B cell (primary cell): ENCODE measurements around the gene NDRG2. TPM values are rescaled to one million over a fixed set of nuclear protein-coding genes. Genes with fewer than 3 reads are reported as not detected.

Source experiments
- ATAC-seq: fragments of 200-7000 bp; cut with Tn5 transposase; one replicate; pipeline ENCODE4 v1.10.0; 2021; ENCODE audit warnings: low read depth, mild to moderate bottlenecking, moderate number of reproducible peaks, moderate library complexity
- CTCF ChIA-PET: fragments of 350-600 bp; sonication (Branson Sonifier 250); formaldehyde crosslinking; loops from one replicate; lab custom pipeline; 2021; ENCODE audit warnings: antibody characterized with exemption, inconsistent platforms; lab: Charles Lee
- POLR2A ChIA-PET: fragments of 350-600 bp; sonication (Branson Sonifier 250); formaldehyde crosslinking; loops from one replicate; lab custom pipeline; 2021; ENCODE audit warnings: antibody characterized with exemption; lab: Charles Lee
- DNase-seq: peaks from one replicate; pipeline ENCODE4 v3.0.0; 2013
- H2AFZ ChIP-seq: 2 replicates; pipeline ENCODE4 v1.6.1; 2012; ENCODE audit warnings: mild to moderate bottlenecking, low read depth, low read length; ENCODE audit not compliant: insufficient read depth, poor library complexity, severe bottlenecking
- H3K27ac ChIP-seq, 2 donors: 1 replicate in 1 of 2; 2 replicates in 1 of 2; pipeline ENCODE4 v1.5.1; 2012 to 2013; ENCODE audit warnings: low read length in 2 of 2, mild to moderate bottlenecking in 2 of 2, moderate library complexity in 1 of 2
- H3K27me3 ChIP-seq, 4 experiments: fragments of 200-600 bp in 1 of 4; sonication (generic) in 1 of 4; replicated peaks in 1 of 4; 1 replicate in 2 of 4; 2 replicates in 2 of 4; pipeline versions ENCODE4 v1.6.1 to v1.7.0; 2013 to 2016; ENCODE audit warnings: low read length in 3 of 4, mild to moderate bottlenecking in 2 of 4, mixed read lengths in 1 of 4, moderate library complexity in 1 of 4; ENCODE audit not compliant: insufficient read depth in 4 of 4, control insufficient read depth in 3 of 4; ENCODE audit errors: control extremely low read depth in 1 of 4
- H3K36me3 ChIP-seq, 2 experiments: replicated peaks in 1 of 2; 1 replicate in 1 of 2; 2 replicates in 1 of 2; pipeline versions ENCODE4 v1.6.1 to v1.7.1; 2013; ENCODE audit warnings: low read length in 1 of 2; ENCODE audit not compliant: insufficient read depth in 2 of 2, control insufficient read depth in 1 of 2; ENCODE audit errors: control extremely low read depth in 1 of 2, extremely low read depth in 1 of 2
- H3K4me1 ChIP-seq, 2 donors: fragments of 200-600 bp in 1 of 2; sonication (generic) in 1 of 2; 1 replicate in 1 of 2; 2 replicates in 1 of 2; pipeline versions ENCODE4 v1.5.1 to v1.6.1; 2013 to 2017; ENCODE audit warnings: low read length in 2 of 2; ENCODE audit not compliant: control insufficient read depth in 2 of 2, insufficient read depth in 2 of 2
- H3K4me2 ChIP-seq: replicated peaks from 2 replicates; pipeline ENCODE3; 2012; ENCODE audit warnings: mild to moderate bottlenecking, low read depth, low read length; ENCODE audit not compliant: poor library complexity, severe bottlenecking
- H3K4me3 ChIP-seq, 5 experiments: fragments of 200-600 bp in 1 of 5; sonication (generic) in 1 of 5; 1 replicate in 3 of 5; 2 replicates in 2 of 5; pipeline versions ENCODE4 v1.5.1 to v1.7.0; 2011 to 2016; ENCODE audit warnings: low read length in 4 of 5, mild to moderate bottlenecking in 4 of 5, low read depth in 2 of 5, control low read depth in 1 of 5, moderate library complexity in 1 of 5; ENCODE audit not compliant: insufficient read depth in 1 of 5; ENCODE audit errors: control extremely low read depth in 1 of 5, extremely low read depth in 1 of 5
- H3K79me2 ChIP-seq: fragments of 200-600 bp; sonication (generic); one replicate; pipeline ENCODE4 v1.6.0; 2016; ENCODE audit warnings: low read length; ENCODE audit not compliant: control insufficient read depth, insufficient read depth
- H3K9ac ChIP-seq: fragments of 200-600 bp; sonication (generic); 2 replicates; pipeline ENCODE4 v1.6.1; 2017; ENCODE audit warnings: mild to moderate bottlenecking, low read length, moderate library complexity
- H3K9me3 ChIP-seq, 3 donors: one replicate each; pipeline versions ENCODE4 v1.6.1 to v1.7.1; 2013; ENCODE audit warnings: low read length in 2 of 3; ENCODE audit not compliant: control insufficient read depth in 2 of 3, insufficient read depth in 1 of 3; ENCODE audit errors: control extremely low read depth in 1 of 3
- H4K20me1 ChIP-seq: 2 replicates; pipeline ENCODE4 v1.6.0; 2012; ENCODE audit warnings: mild to moderate bottlenecking, low read length; ENCODE audit not compliant: insufficient read depth, control insufficient read depth, poor library complexity, severe bottlenecking
- H3K27ac Mint-ChIP-seq: one replicate; pipeline ENCODE4 v1.8.0; 2021; ENCODE audit warnings: mixed read lengths
- H3K27me3 Mint-ChIP-seq: one replicate; pipeline ENCODE4 v1.8.0; 2021; ENCODE audit warnings: mixed read lengths
- H3K4me1 Mint-ChIP-seq: one replicate; pipeline ENCODE4 v1.8.0; 2021; ENCODE audit warnings: mixed read lengths
- H3K4me3 Mint-ChIP-seq: one replicate; pipeline ENCODE4 v1.8.0; 2021; ENCODE audit warnings: mixed read lengths
- H3K9me3 Mint-ChIP-seq: one replicate; pipeline ENCODE4 v1.8.0; 2022; ENCODE audit warnings: mixed read lengths; ENCODE audit not compliant: insufficient read depth
- EZH2 ChIP-seq: IDR thresholded peaks from 2 replicates; pipeline ENCODE4 v1.6.1; 2012; ENCODE audit warnings: borderline replicate concordance, low read depth, mild to moderate bottlenecking, moderate library complexity, low read length; ENCODE audit not compliant: insufficient read depth, poor library complexity, severe bottlenecking
- WGBS: methylation state at CpG from one replicate; pipeline ENCODE4 v1.1.5; 2013; ENCODE audit warnings: missing lambda C conversion rate; ENCODE audit not compliant: insufficient coverage; 5-methylcytosine and 5-hydroxymethylcytosine counted together
- intact Hi-C: fragments of 100-400 bp; cut with micrococcal nuclease; formaldehyde crosslinking; loops from one replicate; pipeline ENCODE4 v1.10.0; 2022
- polyA plus RNA-seq: library from polyadenylated mRNA; depleted of rRNA; stranded (reverse); fragments of >200 nt; gene quantifications from 2 replicates; pipeline ENCODE4 v1.2.3, GENCODE V29; 2012
- total RNA-seq, 2 donors: library from RNA; stranded (reverse); fragments of 120-200 nt in 1 of 2; gene quantifications; 1 replicate in 1 of 2; 2 replicates in 1 of 2; pipeline versions ENCODE4 v1.2.3 to v1.2.4, GENCODE V29; 2013 to 2022
- TF ChIP-seq, protein P1 (sequence below): fragments of 200-600 bp; IDR thresholded peaks from one replicate; pipeline ENCODE4 v1.8.0; 2022; ENCODE audit warnings: antibody characterized with exemption, mild to moderate bottlenecking

The NDRG2 gene
- total and polyA plus RNA-seq, 2 donors (not counting 1 experiment from before 2014, with no cell fraction given): 9.5 to 11.8 TPM

DNA sequence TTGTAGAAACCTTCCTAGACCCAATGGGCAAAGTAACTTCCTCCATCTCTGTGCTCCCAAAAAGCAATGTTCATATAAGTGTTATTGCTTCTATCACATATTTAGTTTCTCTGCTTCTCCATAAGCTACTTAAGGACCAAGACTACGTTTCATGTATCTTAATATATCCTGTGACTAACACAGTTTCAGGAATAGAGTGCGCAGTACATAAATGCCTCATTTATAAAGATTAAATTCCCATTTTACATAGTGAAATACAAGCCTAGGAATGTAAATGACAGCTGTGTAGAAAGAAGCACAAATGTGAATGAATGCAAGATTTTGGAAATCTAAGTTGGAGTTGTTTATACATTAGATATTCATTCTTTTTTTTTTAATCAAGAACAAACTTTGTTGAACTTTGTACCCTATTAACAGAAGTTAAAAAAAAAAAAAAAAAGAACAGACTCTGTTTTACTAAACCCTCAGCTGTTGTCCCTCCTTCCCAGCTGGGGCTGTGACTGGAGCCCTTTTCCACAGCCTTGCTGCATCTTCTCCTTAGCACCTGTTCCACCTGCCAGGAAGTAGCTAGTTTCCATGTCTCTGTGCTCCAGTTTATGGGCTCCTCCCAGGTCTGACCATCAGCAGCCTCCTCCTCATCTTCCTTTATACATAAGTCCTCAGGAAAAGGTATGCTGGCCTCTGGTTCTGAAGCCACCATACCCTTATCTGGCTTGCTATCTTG is 42.1 kb downstream of the NDRG2 start:
- ChIA-PET CTCF (interaction anchor here (1.0 to 6.2 kb wide), 3 partner anchors 9 to 57 kb away, joined by 3 to 51 read pairs (median 4); no protein-coding TSS in a partner anchor), POLR2A (interaction anchor here (0.7 to 0.8 kb wide), 2 partner anchors 12 to 648 kb away, joined by 3 to 4 read pairs; no protein-coding TSS in a partner anchor)
- H3K9me3 Mint-ChIP-seq: no peaks in the 10 kb centered on the region
- Histone ChIP-seq H3K9me3 (no peaks in the 10 kb centered on the region), H2AFZ (no peak overlapping the region), H4K20me1 (no peaks in the 10 kb centered on the region), H3K4me1 (no peaks in the 10 kb centered on the region), H3K4me2 (no peak overlapping the region), H3K27me3 (peaks cover 0 to 6% (median 3%) of the 10 kb centered on the region in 4 experiments), H3K9ac (no peak overlapping the region), H3K27ac (no peak overlapping the region), H3K4me3 (no peak overlapping the region), H3K79me2 (no peaks in the 10 kb centered on the region), H3K36me3 (no peaks in the 10 kb centered on the region)
- ATAC-seq (no peak), DNase-seq (no peak)
- no peak overlapping the region for H3K27ac Mint-ChIP-seq
- intact Hi-C loops: no loop called here
- H3K4me1 Mint-ChIP-seq: peaks cover 3% of the 10 kb centered on the region
- peaks cover 20% of the 10 kb centered on the region for H3K27me3 Mint-ChIP-seq
- no peak for TF ChIP-seq EZH2
- TF ChIP-seq, protein P1, sequence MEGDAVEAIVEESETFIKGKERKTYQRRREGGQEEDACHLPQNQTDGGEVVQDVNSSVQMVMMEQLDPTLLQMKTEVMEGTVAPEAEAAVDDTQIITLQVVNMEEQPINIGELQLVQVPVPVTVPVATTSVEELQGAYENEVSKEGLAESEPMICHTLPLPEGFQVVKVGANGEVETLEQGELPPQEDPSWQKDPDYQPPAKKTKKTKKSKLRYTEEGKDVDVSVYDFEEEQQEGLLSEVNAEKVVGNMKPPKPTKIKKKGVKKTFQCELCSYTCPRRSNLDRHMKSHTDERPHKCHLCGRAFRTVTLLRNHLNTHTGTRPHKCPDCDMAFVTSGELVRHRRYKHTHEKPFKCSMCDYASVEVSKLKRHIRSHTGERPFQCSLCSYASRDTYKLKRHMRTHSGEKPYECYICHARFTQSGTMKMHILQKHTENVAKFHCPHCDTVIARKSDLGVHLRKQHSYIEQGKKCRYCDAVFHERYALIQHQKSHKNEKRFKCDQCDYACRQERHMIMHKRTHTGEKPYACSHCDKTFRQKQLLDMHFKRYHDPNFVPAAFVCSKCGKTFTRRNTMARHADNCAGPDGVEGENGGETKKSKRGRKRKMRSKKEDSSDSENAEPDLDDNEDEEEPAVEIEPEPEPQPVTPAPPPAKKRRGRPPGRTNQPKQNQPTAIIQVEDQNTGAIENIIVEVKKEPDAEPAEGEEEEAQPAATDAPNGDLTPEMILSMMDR: no peak
- no peak overlapping the region for H3K4me3 Mint-ChIP-seq
- WGBS: no CpG with 5 or more reads among the region's 2 CpGs

DNA sequence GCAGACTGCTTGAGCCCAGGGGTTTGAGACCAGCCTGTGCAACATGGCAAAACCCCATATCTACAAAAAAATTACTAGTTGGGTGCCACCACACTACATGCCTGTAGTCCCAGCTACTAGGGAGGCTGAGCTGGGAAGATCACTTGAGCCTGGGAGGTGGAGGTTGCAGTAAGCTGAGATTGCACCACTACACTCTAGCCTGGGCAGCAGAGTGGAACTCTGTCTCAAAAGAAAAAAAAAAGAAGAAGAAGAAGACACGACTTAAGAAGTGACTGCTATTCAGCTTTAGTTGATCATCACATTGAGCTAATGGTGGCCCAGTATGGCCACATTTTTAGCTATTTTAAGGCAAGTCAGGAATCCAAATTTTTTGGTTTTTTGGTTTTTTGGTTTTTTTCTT is 44.0 kb downstream of the NDRG2 start:
- ATAC-seq: no peak
- no peak overlapping the region for H3K4me3 Mint-ChIP-seq

More for the DNA sequence above, 44.0 kb downstream of the NDRG2 start:
- Histone ChIP-seq H3K27me3 (peaks cover 0 to 6% (median 3%) of the 10 kb centered on the region in 4 experiments), H3K79me2 (no peaks in the 10 kb centered on the region), H3K4me3 (no peak overlapping the region), H3K27ac (no peak overlapping the region), H3K9me3 (no peaks in the 10 kb centered on the region), H4K20me1 (no peaks in the 10 kb centered on the region), H3K9ac (no peak overlapping the region), H3K36me3 (no peaks in the 10 kb centered on the region), H3K4me1 (no peaks in the 10 kb centered on the region), H3K4me2 (no peak overlapping the region), H2AFZ (no peak overlapping the region)
- peaks cover 26% of the 10 kb centered on the region for H3K27me3 Mint-ChIP-seq
- TF ChIP-seq, protein P1: no peak
- no peak for TF ChIP-seq EZH2
- ChIA-PET CTCF (interaction anchor here (0.6 to 6.2 kb wide), 3 partner anchors 9 to 323 kb away, joined by 5 to 51 read pairs (median 7); no protein-coding TSS in a partner anchor), POLR2A (no interaction called here)
- H3K27ac Mint-ChIP-seq: no peak overlapping the region
- intact Hi-C loops: no loop called here
- no CpG with 5 or more reads among the region's 1 CpG for WGBS
- DNase-seq: no peak
- peaks cover 2% of the 10 kb centered on the region for H3K4me1 Mint-ChIP-seq
- no peaks in the 10 kb centered on the region for H3K9me3 Mint-ChIP-seq
